ENCODE results near the gene KHK.

- TF ChIP-seq CTCF (IDR thresholded peaks at IDR 0.05) (no peak), EP300 (IDR thresholded peaks at IDR 0.05) (no peak)
These were observed 19.4 kb downstream of the KHK start for GRCh38 chr2:27105981-27106380.
